Measurements from ENCODE around the gene SPDEF.

SPDEF gene

DNA sequence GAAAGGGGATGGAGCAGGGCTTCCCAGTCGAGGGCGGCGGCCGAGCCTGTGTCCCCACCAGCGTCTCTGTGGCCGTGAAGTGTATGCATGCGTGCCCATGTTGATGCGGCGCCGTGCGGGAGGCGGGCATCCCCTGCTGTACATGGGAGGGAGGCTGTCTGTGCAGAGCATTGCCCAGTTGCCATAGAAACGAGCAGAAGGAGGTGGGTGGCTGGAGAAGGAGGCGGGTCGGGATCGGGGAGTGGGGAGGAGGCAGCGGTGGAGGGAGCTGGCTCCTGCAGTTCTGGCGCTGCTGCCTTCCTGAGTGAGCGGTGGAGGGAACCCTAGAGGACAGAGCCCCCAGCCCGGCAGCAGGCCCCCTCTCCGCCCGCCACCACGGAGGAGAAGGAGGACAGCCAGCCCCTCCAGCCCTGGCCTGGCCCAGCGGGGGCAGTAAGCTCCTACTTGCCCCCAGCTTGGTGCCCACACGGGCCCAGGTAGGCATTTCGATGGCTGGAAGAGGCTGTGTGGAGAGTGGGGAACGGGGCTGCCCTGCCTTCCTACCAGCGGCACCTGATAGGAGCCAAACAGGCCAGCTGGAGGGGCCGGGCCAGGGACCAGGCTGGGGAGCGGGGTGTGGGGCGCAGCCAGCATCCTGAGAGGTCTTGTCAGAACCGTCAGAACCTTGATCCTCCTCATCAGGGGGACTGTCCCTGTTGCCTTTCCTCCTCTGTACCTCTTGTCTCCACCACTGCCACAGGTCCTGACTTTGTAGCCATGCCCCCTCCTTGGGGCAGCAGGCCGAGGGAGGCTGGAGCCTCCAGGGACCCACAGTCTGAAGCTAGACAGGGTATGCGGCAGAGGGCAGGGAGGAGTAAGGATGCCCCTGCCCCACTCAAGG, 41.3 kb downstream of the SPDEF start:
- DNase-seq (ENCODE audit: low spot score): peak; percentile 88

- DNase-seq (ENCODE audit: low spot score): no peak
Observed at GRCh38 chr6:34514112-34514511, 42.0 kb downstream of the SPDEF start.

DNA sequence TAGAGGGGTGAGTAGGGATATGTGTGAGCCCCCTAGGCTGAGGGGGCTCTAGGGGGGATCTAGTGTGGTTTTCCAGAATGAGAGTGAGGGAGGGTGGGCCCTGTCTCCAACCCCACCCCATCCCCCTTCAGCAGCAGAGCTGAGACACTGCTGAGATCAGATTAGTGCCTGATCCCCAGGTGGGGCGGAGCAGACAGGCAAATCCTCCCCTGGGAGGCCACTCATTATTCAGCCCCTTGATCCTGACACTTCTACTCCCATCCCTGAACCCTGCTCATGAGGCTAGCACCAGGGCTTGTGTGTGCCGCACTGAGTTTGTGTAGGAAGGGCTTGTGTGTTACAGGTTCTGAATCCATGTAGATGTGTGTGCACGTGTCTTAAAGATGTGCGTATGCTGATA, 42.5 kb downstream of the SPDEF start:
- DNase-seq (ENCODE audit: low spot score): no peak

DNA sequence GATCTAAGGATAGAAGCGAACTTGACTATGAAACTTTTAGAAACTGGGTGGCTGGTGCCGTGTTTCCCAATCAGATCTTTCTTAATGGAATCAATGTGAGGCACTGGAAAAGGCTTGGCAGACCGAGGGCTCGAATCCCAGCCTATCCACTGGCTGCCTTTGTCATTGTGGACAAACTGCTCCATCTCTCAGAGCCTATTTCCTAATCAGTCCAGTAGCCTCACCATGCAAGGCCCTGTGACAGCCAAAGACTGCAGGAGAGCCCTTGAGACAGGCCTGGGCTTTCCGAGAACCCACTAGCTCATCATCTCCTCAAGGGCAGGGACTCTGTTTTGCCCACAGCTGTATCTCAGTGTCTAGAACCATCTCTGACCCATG, 43.4 kb downstream of the SPDEF start:
- DNase-seq (ENCODE audit: low spot score): no peak

DNA sequence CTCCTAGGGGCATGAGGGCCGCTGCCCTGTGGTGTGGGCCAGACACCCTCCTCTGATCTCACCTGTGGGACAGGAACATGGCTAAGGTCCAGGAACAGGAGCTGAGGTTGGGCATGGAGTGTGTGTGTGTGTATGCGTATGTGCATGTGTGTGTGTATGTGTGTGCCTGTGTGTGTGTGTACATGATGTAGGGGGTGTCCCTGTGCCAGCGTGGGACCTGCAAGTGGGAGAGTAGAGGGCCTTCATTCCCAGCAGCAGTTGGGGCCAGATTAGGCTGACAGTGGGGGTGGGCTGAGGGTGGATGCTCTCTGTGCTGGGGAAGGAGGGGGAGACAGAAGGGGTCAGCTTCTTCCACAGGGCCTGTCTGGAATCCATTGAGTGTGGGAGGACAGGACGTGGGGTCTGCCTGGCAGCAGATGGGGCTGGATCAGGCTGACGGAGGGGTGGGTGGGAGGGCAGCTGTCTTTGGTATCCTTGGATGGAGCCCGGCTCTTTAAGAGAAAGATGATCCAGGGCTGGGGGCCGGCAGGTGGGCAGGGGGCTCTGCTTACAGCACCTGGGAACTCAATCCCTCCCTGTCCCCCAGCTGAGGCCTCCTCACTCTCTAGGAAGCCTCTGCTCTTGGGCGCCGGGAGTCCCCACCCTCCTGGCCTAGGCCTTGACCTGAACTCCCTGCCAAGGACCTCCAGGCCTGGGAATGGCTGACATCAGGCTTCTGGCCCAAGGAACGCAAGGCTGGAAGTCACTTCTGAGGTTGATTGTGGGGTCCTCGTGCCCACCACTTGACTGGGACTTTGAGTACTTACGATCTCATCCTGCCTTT, 44.0 kb downstream of the SPDEF start:
- no peak for DNase-seq (ENCODE audit: low spot score)

DNA sequence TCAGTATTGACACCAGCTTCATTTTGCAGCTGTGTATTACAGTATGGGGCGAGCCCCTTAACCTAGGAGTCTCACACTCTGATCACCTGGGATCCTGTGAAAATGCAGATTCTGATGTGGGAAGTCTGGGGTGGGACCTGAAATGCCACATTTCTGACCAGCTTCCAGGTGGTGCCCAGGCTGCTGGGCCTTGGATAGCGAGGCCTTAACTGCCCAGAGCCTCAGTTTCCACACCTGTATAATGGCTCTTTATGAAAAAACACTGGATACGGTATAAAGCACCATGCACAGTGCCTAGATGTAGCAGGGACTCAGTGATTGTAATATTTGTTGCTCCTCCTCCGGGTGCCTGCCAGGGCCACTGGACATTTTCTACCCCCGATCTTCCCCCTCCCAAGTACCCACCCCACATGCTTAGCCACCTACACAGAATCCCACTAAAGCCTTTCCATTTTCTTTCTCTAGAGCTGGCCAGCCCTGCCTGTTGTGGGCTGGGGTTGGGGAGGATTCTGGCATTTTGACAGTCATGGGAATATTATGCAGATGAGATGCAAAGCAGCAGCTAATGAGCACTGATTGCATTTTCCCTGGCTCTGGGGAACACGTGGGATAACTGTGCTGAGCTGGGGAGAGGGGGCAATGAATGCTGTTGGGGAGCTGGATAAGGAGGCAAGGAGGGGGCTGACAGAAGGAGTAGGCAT, 44.8 kb downstream of the SPDEF start:
- no peak for DNase-seq (ENCODE audit: low spot score)

GRCh38 chr6:34510299-34510698, 45.8 kb downstream of the SPDEF start:
- no peak for DNase-seq (ENCODE audit: low spot score)

GRCh38 chr6:34509782-34510181, 46.3 kb downstream of the SPDEF start:
- no peak for DNase-seq (ENCODE audit: low spot score)

- DNase-seq (ENCODE audit: low spot score): no peak
Observed at GRCh38 chr6:34508425-34508824, 47.7 kb downstream of the SPDEF start.

- DNase-seq (ENCODE audit: low spot score): no peak
Observed at GRCh38 chr6:34506718-34507117, 49.4 kb downstream of the SPDEF start.

DNA sequence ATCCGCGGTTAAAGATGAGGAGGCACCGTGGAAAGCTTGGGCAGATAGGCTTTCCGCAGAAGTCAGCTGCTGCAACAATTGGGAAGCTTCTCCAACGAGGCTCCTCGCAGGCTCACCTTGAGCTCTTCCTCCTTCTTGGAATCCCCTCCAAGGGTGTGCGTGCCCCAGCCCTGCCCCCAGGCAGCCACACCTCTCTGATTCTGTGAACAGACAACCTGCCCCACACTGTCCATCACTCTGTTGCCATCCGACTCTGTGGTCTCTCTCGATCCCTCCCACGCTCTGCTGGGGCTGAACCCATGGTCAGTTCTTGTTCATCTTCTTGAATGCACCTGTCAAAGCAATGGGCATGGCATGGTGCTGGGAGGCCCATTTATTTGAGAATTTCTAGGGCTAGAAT, 58.7 kb downstream of the SPDEF start:
- DNase-seq (ENCODE audit: low spot score): no peak

GRCh38 chr6:34496103-34496685, 59.9 kb downstream of the SPDEF start:
- DNase-seq (ENCODE audit: low spot score): no peak

DNA sequence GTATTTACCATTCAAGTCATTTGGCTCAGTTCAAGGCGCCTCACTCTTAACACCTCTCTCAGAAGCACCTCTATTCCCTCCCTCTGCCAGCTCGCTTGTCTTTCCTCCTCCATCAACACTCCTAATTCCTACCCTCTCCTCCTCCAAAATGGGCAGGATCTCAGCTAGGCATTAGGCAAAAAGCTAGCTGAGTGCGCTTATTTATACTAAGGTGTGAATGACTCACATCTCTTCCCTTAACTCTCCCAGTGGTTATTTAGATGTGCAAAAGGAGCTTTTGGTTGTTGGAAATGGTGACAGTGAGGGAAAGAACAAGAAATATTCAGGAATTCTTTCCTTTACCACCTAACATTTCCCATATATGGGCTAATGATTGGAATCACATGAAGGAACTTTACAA, 61.2 kb downstream of the SPDEF start:
- DNase-seq (ENCODE audit: low spot score): no peak

GRCh38 chr6:34493344-34493743, 62.8 kb downstream of the SPDEF start:
- DNase-seq (ENCODE audit: low spot score): no peak

DNA sequence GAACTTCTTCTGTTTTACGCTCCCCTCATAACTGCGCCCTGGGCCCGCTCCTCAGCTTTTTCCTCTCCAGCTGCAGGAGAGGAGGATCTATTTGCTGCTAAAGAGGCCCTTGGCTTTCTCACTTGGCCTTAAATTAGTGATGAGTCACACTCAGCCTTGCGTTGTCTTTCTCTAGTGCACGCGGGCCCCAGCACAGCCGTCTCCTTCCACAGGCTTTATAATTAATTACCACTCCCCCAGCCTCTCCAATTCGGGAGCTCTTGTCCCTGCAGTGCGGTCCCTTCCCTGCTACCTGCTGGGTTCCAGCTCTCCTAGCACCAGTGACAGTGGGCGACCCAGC, 65.1 kb downstream of the SPDEF start:
- DNase-seq (ENCODE audit: low spot score): no peak

DNA sequence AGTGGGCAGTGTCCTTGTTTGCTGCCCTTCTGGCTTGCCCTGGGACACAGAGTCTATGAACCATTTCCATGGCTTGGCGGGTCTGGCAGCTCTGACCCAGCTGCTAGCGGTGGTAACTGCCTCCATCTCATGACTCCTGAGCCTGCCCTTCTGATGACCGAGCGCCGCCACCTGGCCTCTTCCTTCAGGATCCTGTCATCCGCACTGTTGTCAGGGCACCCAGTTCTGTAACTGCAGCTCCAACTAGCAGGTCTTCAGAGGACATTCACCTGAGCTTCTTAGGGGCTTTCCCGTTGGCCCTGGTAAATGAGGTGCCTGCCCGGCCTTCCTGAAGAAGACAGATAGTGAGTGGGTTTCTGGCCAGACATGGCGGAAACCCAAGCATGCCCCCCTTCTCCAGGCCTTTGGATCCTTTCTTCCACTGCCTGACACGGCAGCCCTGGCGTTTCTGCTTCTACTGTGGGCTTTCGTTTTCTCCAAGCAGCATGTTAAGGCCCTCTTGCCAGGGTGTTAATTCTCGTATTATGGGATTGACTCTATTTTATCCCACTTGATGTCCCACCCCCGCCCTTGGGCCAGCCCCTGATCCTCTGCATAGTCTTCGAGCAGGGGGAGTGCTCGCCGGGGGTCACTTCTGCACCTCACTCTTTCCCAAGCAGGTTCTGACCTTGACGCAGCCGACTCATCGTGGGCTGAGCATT, 65.6 kb downstream of the SPDEF start:
- DNase-seq (ENCODE audit: low spot score): no peak

DNA sequence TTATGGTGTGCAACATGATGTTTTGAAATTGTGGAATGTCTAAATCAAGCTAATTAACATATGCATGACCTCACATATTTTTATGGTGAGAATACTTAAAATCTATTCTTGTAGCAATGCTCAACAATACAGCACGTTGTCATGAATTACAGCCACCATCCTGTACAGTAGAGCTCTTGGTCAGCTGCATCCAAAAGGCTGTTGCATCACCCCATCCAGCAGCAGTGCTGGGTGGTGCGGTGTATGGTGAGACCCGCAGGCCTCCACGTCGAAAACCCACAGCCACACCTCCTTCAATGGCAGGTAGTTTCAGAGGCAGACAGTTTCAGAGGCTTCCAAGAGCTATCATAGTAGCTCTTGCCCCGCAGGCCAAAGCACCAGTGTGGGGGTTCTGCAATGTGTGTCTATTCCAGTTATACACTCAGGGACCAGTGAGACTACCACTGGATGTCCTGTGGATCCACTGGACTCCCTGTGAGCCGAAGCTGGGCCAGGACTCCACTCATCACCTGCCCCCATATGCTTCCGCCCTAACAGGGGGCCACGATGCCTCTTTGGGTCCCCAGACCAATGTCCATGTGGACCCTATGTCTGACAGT, 66.8 kb downstream of the SPDEF start:
- DNase-seq (ENCODE audit: low spot score): no peak
